PC-9 (cell line): ENCODE data around the gene MED20.

Source experiments
- EZH2 ChIP-seq: fragments of 200-600 bp; sonication (generic); IDR thresholded peaks from 2 replicates; pipeline ENCODE4 v1.8.0; 2017; ENCODE audit warnings: antibody characterized with exemption, low read depth
- TF ChIP-seq, protein P1 (sequence below): fragments of 200-600 bp; sonication (generic); conservative IDR thresholded peaks from 2 replicates; pipeline ENCODE4 v1.6.1; 2017; ENCODE audit warnings: mixed run types, antibody characterized with exemption, mild to moderate bottlenecking, moderate library complexity

DNA sequence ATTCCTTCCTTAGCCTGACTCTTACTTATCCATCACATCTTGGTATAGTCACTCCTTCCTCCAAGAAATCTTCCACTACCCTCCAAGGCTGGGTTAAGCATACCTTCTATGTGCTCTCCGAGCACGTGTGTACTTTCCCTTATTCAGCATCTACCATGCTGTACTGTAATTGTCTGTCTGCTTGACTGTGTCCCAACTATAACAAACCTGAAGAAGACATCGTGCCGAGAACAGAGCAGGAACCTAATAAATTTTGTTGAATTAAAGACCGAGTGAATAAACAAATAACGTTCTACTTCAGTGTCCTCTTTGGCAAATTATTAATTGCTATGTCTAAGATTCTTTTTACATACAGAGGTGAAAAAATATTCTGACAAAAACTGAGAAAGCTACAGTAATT is 61.6 kb downstream of the MED20 start:
- TF ChIP-seq, protein P1, sequence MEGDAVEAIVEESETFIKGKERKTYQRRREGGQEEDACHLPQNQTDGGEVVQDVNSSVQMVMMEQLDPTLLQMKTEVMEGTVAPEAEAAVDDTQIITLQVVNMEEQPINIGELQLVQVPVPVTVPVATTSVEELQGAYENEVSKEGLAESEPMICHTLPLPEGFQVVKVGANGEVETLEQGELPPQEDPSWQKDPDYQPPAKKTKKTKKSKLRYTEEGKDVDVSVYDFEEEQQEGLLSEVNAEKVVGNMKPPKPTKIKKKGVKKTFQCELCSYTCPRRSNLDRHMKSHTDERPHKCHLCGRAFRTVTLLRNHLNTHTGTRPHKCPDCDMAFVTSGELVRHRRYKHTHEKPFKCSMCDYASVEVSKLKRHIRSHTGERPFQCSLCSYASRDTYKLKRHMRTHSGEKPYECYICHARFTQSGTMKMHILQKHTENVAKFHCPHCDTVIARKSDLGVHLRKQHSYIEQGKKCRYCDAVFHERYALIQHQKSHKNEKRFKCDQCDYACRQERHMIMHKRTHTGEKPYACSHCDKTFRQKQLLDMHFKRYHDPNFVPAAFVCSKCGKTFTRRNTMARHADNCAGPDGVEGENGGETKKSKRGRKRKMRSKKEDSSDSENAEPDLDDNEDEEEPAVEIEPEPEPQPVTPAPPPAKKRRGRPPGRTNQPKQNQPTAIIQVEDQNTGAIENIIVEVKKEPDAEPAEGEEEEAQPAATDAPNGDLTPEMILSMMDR: no peak
- TF ChIP-seq EZH2: no peak
